Activated CD8-positive, alpha-beta memory T cell treated with anti-CD3 and anti-CD28 coated beads for 24 hours (primary cell): ENCODE results near the gene CNIH3.

Source experiments
- DNase-seq: peaks from one replicate; pipeline ENCODE4 v3.0.0-alpha.2; 2020

The CNIH3 gene

GRCh38 chr1:224726441-224727182 lies 110.5 kb downstream of the CNIH3 start:
- no peak for DNase-seq

DNA sequence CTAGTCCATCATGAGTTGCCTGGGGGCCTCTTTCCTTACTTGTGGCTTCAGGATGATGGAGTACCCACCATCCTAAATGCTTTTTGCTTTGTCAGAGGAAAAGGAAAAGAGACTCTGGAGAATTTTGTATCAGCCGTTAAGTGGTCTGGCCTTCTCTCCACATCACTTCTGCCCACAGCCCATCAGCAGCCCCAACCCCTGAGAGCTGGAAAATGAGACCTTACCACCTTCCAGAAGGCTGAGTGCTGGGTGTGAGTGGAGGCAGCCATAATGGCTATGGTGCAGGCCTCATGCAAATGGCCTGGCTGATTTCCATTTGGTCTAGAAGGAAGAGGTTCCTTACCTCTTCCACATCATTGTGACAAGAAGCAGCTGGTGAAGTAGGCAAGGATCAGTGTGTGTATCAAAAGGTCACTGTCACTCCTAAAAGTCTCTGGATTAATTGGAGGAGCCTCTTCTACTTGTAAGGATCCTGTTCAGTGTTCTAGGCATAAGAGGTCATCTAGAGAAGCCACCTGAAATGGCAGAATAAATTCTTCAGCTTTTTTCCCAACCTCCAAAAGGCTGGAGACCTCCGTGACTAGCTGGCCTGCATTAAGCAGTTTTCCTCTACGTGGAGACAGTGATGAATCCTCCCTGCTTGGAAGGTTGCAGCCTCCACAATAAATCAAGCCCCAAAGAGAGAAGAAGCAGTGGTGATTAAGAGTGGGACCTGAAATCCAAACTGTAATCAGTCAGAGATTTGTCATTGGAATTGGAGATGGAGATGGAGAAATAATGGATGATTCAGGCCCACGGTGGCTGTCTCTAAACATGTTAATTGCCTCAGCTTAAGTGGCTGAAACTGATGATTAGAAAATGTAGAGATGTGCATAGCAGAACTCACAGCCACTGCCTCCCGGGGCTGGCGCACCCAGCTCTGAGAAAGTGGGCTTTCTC lies 111.5 kb downstream of the CNIH3 start:
- no peak for DNase-seq

DNA sequence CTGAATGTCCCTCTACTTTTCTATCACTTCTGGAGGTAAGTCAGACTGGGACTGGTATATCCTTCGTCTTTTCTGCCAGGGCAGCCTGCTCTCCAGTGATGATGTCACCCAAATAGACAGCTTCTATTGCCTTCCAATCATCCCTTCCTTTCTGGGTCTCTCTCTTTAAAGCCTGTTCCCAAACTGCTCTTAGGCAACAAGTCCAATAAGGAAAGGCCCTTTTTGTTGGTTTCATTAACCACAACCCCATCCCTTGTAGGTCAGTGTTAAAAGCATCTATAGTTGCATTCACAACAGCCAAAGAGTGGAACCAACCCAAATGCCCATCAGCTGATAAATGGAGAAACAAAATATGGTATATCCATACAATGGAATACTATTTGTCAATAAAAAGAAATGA lies 114.4 kb downstream of the CNIH3 start:
- DNase-seq: no peak

- no peak for DNase-seq
Measured at GRCh38 chr1:224730965-224731364, 114.8 kb downstream of the CNIH3 start.

GRCh38 chr1:224731633-224732032 lies 115.5 kb downstream of the CNIH3 start:
- DNase-seq: no peak

DNA sequence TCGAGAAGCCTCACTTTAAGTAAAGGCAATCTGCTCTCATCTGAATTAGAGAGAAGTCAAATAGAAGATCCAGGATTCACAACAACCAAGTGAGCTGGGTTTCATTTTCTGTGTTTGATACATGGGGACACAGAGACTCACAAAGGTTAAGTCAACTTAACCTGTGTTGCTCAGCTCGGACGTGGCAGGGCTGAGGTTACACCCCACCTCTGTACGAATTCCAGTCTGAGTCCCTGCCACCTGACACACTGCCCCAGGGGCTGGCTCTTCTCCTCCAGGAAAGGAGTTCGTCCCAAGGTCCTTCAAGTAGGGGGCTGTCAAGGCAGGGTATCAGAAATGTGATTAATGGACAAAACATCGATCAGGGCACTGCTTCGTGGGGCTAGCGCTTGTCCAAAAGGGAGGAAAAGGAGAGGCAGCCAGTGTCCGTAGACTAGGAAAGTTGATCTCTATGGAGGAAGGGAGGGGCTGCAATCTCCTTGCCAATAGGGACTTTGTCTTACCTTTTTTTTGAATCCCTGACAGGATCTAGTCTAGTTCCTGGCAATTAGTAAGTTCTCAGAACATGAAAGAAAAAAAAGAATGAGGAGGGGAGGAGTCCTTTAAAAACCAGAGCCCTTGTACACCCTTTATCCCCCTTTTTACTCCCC lies 116.4 kb downstream of the CNIH3 start:
- DNase-seq: no peak

DNA sequence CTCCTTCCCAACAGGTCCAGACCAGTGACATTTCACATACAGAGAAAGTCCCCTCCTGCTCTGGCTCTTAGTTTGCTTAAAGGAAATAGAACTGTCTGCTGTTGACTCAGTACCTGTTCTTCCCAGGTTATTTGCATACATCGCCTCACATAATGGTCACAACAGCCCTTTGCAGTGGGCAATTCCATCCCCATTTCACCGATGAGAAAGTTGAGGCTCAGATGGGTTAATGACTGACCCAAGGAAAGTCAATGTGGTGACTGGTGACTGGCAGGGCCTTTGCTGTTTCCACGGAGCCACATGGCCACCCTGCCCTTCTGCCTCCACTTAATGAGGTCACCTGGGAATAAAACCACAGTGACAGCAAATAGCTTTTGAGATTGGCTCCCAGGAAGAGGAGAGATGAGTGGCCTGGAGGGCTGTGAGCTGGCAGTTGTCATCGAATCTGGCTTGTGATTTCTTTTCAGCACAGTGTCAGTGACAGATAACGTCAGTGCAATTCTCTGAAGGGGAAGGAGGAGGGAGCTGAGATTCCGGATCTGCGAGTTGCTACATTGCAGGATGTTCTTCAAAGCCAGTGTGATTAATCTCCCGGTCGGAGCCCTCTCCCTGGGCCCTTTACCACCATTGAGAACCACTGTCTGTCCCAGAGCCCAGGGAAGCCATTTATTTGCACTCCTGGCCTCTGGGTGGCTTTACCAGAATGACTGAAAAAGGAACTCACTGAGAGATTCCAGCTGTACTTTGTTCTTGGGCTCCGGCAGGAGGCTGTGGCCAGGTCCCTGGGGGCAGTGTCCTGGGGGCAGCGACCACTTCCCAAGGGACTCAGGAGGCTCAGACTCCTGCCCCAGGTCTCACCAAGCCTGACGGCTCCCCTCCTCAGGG lies 117.2 kb downstream of the CNIH3 start:
- DNase-seq: no peak

DNA sequence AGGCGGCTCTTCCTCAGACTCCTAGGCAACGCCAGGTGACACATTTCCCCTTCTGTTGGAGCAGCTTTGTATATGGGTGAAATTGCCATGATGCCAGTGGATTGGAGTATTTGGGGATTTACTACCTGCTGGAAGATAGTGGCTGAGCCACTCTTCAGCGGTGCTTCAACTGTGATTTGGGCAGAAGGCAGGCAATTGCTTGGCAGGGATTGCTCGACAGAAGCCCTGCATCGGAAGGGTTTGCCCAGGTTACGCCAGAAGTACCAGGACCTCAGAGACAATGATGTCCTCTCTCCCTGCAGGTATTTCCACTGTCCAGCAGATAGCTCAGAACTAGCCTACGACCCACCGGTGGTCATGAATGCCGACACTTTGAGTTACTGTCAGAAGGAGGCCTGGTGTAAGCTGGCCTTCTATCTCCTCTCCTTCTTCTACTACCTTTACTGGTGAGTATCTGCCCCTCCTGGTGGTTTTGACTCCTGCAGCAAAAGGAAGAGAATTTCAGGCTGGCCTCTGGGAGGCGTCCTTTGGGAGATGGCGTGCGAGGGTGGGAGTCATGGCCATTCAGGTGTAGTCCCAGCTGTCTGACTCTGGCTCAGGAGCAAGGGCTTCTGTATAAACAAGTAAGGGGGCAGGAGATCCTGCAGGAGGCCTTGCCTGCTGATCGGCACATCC lies 118.3 kb downstream of the CNIH3 start:
- DNase-seq: no peak

GRCh38 chr1:224735159-224735558 lies 119.0 kb downstream of the CNIH3 start:
- no peak for DNase-seq

- no peak for DNase-seq
Measured at GRCh38 chr1:224736619-224737352, 120.7 kb downstream of the CNIH3 start.

GRCh38 chr1:224737353-224737727 lies 121.2 kb downstream of the CNIH3 start:
- no peak for DNase-seq

- no peak for DNase-seq
Measured at GRCh38 chr1:224739303-224739996, 123.3 kb downstream of the CNIH3 start.

DNA sequence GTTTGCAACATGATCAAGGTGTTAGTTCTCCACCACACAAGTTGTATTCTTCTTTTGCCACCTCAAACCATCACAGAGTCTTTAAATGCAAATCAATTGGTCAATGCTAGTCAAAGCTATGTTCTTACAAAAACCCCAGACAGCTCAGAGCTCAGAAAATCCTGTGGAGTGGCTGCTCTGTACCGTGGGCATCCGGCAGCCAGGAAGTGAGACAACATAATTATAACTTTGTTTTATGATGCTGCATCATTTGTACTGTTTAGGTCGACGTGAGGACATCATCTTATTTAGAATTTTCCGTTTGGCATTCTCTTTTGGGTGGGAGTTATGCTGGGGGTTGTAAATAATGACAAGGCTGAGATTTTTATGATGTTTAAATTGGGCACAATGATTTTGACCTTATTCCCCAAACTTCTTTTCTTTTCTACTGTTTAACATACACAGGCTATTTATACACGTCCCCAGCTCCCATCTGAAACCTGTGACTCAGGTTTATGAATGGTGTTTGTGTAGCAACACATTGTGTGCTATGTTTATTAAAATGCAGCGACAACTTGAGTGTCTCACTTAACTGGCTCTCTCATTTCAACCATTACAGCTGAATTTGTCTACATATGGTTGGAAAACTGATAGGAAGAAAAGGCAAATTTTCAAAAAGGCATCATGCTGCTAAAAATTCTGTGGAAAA lies 124.0 kb downstream of the CNIH3 start:
- DNase-seq: no peak

GRCh38 chr1:224740685-224741052 lies 124.6 kb downstream of the CNIH3 start:
- DNase-seq: no peak

DNA sequence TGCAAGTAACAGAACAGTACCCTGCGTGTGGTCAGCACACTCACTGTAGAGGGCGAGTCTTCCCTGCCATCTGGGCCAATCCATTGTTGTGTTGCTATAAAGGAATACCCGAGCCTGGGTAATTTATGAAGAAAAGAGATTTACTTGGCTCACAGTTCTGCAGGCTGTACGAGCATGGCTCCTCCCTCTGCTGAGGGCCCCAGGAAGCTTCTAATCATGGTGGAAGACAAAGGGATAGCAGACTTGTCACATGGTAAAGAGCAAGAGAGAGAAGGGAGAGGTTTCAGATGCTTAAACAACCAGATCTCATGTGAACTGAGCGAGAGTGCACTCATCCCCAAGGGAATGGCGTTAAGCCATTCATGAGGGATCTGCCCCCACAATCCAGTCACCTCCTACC lies 126.2 kb downstream of the CNIH3 start:
- no peak for DNase-seq

GRCh38 chr1:224743608-224744164 lies 127.6 kb downstream of the CNIH3 start:
- DNase-seq: no peak

DNA sequence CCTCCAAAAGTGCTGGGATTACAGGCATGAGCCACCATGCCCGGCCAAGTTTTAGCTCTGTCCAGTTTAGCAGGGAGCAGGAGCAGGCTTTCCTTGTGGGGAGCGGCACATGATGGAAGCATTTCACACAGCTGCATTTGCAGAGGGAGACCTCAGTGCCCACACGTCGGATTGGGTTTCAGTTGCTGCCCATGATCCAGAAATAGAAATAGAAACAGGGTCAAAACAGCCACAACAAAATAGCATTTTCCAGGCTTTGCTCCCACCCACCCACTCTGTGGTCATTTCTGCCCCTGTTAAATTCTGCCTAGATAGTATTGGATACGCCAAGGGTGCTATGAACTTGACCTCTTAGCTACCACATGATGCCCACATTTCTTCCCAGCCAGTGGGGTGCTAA lies 128.4 kb downstream of the CNIH3 start:
- DNase-seq: no peak

DNA sequence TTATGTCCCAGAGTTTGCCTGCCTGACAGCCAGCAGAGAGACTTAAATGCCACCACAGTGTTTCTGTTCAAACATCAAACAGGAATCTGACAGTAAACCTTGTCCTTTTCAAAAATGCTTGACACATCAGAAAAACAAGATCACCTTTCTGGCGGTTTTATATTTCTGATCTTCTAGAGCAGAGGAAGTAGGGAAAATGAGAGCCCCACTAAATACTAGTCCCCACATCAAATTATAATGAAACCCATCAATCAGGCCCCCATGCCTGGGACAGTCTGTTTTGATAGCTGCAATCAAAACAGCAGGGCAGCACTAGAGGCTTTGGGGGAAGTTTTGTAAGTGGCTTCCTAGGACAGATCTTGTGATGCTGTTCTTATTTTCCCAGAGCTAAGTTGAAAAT lies 129.3 kb downstream of the CNIH3 start:
- DNase-seq: no peak

DNA sequence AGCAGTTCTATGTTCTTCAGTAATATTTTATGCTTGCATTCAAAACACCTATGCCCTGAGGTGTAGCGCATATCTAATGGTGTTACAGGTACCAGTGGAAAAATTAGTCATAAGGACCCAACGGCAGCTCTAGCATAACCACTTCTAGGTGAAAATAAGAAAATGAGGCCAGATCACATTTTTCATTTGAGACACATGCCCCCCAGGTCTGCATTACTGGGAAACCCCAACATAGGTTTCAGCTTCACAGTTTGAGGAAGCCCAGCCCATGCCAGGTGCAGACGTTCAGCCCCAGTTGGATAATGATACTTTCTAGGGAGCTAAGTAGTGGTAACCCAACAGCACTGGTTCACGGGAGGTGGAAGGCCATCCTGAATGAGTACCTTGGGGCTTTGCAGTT lies 129.8 kb downstream of the CNIH3 start:
- no peak for DNase-seq

- DNase-seq: no peak
Measured at GRCh38 chr1:224747578-224747977, 131.5 kb downstream of the CNIH3 start.
